GM21381 (cell line): ENCODE measurements around the gene ANXA5.

Experiments used
- ATAC-seq: cut with Tn5 transposase; IDR thresholded peaks from one replicate; pipeline ENCODE4 v1.9.1; 2021; ENCODE audit warnings: mild to moderate bottlenecking, moderate library complexity; ENCODE audit not compliant: unreplicated experiment

Gene ANXA5

DNA sequence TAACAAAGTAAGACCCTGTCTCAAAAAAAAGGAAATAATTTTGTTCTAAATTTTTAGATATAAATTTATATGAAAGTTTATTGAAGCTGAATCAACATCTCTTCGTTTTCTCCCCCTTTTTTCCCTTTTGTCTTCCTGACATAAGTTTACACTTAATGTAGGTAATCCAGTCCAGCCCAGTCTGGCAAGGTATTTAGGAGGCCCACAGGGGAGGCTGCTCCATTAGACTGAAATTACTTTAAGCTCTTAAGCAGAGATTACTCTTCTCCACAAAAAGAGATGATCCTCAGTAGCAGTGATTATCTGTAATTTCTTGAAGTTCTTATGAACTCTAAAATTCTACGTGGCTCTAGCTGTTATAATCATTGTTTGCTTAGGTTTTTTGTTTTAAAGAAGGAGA, 46.0 kb downstream of the ANXA5 start:
- no peak for ATAC-seq

- ATAC-seq = no peak
Measured at GRCh38 chr4:121648516-121648915, 48.3 kb downstream of the ANXA5 start.

DNA sequence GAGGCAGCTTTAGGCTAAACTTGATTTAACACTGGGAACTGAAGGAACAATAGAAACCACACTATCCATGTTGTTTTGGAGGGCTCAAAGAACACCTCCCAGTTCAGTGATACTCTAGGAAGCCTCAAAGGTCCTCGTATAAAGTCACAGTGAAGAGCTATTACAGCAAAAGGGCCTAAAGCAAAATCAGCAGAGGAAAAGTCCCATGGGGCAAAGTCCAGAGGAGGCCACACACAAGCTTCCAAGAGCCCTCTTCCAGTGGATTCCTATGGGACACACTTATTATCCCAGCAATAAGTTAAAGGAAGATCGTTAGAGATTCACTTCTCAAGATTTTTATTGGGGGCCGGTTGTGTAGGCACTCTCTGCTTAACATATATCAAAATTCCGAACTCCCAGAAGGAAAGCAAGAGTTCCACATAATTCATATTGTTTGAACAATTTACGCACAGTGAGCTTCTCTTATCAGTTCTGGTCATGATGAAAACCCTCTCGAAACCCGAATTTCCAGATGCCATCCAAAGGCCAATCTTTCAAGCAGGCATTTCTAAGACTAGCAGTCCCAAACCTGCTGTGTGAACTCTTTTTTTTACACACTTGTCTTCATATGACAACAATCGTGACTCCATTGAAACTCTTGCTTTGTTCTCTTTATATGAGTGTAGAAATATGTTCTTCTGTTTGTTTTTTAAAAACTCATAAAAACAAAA, 53.7 kb downstream of the ANXA5 start:
- no peak for ATAC-seq

- ATAC-seq = no peak
Measured at GRCh38 chr4:121642292-121642691, 54.5 kb downstream of the ANXA5 start.

GRCh38 chr4:121633653-121634052, 63.1 kb downstream of the ANXA5 start:
- ATAC-seq = no peak

DNA sequence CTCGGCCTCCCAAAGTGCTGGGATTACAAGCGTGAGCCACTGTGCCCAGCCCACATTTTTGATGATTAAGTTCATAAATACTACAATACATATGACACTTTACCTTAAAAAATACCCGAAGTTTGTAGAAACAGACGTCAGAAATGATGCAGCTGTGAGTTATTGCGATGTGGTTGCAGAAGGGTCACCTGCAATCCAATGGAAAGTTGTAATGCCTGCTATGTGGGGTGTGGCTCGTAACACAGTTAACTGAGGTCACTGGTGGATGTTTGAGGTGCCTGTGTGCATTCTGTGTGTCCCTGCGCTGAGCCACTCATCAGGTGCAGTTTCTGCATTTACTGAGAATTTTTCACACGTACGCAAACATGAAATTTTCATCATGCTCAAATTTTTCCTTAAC, 64.1 kb downstream of the ANXA5 start:
- ATAC-seq = no peak
